OCI-M2 (cell line): ENCODE results near the gene STIMATE.

Experiments
- DNase-seq: peaks from one replicate; lab custom pipeline; 2025; ENCODE audit not compliant: unreplicated experiment; lab: John Stamatoyannopoulos, UW

STIMATE gene

DNA sequence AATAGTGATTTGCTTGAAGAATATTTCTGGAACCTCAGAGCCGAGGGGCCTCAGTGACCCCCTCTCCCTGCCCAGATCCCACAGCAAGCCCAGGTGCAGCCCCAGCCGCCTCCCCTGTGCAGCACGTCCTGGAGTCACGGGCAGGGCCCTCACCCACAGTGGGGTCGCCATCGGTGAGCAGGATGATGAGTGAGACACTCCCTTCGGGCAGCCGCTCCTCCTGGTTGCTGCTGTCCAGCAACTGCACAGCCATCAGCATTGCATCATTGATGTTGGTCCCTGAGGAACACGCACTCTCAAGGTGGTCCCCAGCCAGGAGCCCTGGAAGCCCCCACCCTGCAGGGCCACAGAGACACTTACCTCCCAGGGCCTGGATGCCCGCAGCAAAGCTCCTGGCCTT is 73.3 kb downstream of the STIMATE start:
- no peak for DNase-seq

DNA sequence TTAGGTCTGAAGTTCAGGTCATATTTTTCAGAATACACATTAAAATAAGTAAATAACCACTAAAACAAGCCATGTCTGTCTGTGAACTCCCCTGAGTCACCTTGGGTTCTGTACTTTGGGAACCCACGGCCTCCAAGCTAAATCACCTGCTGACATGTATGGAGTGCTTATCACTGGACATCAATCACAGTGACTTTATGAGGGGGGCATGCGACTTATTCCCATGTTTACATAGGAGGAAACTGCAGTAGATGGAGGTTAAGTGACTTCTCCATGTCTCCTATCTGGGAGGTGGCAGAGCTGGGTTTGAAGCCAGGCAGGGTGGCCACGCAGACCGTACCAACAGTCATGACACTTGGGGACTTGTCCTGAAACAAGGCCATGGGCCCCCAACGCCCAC is 75.0 kb downstream of the STIMATE start:
- DNase-seq: no peak

DNA sequence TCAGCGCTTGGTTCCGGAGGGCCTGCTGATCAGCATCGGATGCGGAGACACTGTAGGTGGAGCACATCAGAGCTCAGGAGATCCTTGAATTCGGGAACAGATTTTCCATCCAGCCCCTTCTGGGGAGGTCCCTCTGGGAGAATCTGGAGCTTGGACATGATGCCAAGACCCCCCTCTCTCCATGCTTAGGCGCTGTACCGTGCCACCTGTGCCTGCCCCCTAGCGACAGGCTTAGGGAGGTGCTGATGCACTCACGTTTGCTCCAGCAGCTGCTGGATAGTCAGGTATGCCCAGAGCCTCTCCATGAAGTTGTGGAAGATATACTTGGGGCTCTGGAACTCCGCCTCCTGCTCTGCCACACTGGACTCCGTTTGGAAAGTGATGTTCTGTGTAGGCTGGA is 76.6 kb downstream of the STIMATE start:
- no peak for DNase-seq

- no peak for DNase-seq
Observed at GRCh38 chr3:52819936-52820335, 77.4 kb downstream of the STIMATE start.

DNA sequence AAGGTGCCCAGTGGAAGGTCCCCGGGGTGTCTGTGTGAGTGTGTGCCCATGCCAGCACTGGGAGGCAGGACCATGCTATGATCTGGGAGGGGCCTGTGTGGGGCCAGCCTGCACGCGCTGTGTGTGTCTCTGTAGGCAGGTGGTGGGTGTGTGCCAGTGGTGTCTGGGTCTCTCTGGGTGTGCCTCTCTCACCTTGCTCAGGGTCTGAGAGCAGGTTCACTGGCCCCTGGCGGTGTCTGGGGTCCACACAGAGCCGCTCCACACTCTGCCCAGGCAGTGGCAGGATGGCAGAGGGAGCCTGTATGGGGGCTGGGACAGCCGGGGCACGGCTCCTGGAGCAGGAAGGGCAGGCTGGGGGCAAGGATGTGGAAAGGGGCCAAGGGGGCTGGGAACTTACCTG is 79.5 kb downstream of the STIMATE start:
- DNase-seq: no peak

GRCh38 chr3:52817221-52817620 is 80.1 kb downstream of the STIMATE start:
- DNase-seq: no peak

GRCh38 chr3:52816654-52817053 is 80.7 kb downstream of the STIMATE start:
- no peak for DNase-seq

- no peak for DNase-seq
Observed at GRCh38 chr3:52816199-52816598, 81.1 kb downstream of the STIMATE start.

- no peak for DNase-seq
Observed at GRCh38 chr3:52813810-52814209, 83.5 kb downstream of the STIMATE start.

DNA sequence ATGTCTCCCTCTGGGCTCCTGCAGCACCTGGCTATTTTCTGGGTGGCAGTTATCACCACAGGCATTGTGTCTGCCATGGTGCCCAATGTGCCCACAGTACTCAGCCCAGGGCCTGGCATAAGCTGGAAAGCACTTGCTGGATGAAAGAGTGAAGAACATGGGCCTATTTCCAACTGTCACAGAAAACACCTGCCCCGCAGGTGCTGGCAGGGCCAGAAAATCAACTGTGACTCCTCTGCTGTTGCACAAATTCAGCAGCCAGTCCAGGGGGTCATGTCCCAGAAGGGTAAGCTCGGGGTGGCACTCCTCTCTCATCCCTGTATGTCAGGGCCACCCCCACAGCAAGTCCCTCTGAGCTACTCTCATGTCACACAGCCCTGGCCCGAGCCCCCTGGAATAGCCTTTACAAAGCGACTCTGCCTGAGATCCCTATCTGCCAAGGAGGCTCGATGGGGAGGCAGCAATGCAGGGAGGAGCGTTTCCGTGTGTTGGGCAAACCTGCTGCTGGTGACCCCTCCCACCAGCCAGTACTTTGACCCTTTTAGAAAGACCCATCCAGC is 85.8 kb downstream of the STIMATE start:
- DNase-seq: no peak

DNA sequence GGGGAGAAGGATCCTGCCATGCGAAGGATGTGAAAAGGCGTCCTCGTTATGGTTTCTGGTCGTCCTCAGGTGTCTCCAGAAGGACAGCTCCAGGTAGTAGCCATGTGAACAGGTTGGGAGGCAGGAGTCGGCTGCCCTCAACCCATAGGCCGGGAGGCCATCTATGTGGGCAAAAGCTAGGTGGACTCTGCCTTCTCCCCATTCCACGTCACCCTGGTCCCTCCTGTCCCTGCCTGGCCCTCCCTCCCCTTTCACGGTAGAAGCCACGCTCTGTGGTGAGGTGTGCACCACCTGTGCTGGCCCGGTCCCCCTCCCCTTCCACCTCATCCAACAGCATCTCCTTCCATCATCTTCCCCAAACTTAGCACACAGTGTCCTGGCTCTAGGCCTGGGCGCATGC is 86.4 kb downstream of the STIMATE start:
- no peak for DNase-seq

DNA sequence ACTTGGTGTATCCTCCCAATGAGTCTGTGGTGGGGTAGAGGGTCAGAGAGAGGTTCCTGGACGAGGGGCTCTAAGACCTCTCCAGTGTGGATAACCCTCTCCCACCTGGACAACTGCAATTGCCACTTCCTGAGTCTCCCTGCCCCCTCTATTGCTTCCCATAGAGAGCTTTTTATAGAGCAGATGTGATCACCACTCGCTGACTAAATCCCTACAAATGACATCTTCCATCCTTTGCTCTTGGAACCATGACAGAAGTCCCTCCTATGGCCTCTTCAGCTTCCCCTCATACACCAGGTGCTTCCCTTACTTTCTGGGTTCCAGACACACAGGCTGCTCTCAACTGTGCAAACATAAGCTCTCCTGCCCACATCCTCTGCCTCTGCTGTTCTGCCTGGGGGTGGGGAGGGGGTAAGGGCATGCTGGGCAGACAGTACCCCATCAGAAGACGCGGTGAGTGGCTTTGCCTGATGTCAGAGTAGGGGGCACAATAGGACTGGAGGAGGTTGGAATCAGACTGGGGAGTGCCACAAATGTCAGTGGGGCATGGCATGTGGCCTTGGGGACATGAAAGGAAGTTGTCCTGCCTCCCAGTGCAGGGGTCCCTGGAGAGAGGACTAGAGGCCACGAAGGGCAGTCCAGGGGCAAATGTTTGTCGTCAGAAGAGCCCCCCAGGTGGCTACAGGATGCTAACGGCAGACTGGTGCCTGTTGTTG is 87.5 kb downstream of the STIMATE start:
- DNase-seq: no peak

GRCh38 chr3:52809149-52809548 is 88.2 kb downstream of the STIMATE start:
- DNase-seq: no peak

DNA sequence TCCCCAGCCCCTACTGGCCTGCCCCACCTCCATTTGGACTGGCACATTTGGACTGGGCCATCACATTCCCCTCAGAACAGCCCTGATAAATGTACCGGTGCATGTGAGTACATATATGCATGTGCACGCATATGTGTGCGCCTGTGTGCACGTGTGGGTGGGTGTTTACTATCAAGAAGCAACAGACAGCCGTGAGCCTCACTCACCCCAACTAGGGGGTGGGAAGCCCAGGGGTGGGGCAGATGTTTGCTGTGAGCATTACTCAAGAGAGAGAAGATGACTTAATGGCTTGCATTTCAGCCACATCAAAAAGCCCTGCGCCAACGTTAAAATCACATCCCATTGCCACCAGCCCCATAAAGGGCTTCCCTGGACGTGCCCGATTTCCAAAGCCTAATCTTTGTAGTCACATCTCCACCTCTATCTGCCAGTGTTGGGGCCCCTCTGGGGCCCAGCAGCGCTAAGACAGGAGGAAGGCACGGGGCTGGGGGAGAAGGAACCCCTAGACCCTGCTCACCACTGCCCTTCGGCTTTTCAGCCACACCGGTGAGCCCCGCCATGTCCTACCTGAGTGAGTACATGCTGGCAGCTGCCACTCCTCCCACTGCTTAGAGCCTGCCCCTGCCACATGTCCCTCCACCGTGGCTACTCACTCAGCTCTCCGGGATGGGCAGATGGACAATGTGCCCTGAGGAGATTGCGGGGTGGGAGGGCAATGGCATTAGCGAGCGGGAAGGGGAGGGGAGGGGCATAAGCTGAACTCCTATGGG is 91.9 kb downstream of the STIMATE start:
- no peak for DNase-seq

DNA sequence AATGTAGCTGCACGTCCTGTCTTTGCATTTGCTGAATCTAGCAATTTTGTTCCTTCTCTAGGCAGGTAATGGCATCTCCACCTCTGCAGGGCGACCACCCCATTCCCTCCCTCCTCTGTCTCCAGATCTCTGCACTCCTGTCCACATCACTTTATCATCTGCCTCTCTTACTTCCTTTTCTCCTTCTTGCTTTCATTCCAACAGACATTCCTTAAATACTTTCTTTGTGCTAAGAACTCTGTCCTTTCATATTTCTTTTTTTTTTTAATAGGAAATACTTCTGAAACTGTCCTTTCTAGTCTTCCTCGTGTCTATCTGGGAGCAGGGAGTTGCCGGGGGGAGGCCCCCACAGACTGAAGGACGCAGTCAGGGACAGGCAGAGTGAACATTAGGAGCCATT is 95.5 kb downstream of the STIMATE start:
- no peak for DNase-seq

- no peak for DNase-seq
Observed at GRCh38 chr3:52800079-52800478, 97.3 kb downstream of the STIMATE start.

DNA sequence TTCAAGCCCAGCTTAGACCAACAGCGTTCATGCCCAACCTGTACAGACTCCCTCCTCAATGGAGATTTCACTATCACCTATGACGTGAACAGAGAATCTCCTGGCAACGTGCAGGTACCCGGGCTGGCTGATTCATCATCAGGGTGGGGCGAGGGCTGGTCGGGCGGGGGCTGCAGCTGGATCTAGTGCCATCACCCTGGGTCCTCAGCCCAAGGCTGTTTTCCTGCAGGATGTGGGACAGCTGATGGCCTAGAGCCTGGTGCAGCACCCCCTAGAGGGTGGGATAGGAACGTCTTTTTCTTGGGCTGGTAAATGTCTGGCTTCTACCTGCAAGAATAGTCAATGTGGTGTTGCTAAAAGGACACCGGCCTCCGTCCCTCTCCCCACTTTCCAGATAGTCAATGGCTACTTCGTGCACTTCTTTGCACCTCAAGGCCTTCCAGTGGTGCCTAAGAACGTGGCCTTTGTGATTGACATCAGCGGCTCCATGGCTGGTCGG is 98.3 kb downstream of the STIMATE start:
- no peak for DNase-seq

- DNase-seq: no peak
Observed at GRCh38 chr3:52798376-52798977, 98.9 kb downstream of the STIMATE start.

GRCh38 chr3:52796411-52796810 is 100.9 kb downstream of the STIMATE start:
- DNase-seq: no peak

DNA sequence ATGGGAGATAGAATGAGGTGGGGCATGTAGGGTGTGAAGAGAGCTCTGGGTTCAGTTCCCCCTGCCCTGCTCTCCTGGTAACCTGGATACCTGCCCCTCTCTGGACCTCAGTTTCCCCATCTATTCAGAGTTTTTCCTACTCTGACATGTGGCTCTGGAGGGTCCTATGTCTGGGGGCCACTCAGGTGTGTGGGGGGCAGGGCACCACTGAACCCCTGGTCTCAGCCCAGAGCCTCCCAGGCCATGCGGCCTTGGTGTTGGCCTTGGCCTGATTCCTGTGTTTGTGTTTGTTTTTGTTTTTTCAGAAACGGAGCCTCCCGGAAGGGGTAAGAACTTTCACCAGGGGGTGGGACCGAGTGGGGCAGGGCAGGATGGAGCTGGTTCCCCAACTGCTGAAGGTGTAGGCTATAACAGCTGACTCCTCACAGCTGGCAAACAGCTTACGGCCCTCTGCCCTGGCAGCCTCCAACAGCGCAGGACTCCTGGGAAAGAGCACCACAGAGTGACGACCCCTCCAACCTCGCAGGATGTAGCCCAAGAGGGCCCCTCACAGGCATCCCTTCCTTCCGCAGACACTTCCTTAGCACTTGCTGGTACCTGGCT is 101.9 kb downstream of the STIMATE start:
- no peak for DNase-seq

DNA sequence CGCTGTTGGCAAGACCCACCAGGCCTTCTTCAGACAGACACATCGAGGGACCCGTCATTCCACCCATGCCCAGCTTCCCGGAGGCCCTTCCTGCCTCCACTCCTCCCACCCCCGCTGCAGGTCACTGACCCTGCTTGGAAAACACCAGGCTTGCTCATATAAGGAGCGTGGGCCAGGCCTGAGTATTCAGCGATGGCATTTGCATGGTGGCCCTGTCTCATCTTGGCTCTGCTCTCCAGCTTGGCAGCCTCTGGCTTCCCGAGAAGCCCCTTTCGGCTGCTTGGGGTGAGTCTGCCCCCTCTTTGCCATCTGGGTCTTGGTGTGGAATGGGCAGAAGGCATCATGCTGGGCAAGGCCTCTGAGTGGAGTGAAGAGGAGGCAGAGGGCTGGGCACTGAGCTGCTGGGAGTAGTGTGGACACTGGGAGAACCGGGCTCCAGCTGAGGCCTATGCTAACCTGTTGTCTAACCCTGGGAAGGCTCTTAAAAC is 102.7 kb downstream of the STIMATE start, which contains the start of gene ITIH3:
Gene ITIH3 (plus strand): TSS at position 185 of the 488 bp plus-strand sequence. CDS start 8 bp downstream, at position 193.
- DNase-seq: no peak
